Left colon (tissue), 2 donors: ENCODE data around the gene OGFR. TPM values are rescaled to one million over a fixed set of nuclear protein-coding genes. Genes with fewer than 3 reads are reported as not detected.
A peak's percentile ranks its signal among the peaks of the same experiment; 100 is the strongest.

ENCODE experiments used
- ATAC-seq: fragments of 200-7000 bp; cut with Tn5 transposase; one replicate; pipeline ENCODE4 v1.9.1; 2020; ENCODE audit warnings: mild to moderate bottlenecking, moderate library complexity
- DNase-seq, 2 donors: peaks; one replicate each; pipeline ENCODE4 v3.0.0-alpha.2; 2020
- intact Hi-C, 2 donors: fragments of 100-400 bp; cut with DNase I in 1 of 2; cut with micrococcal nuclease in 1 of 2; formaldehyde crosslinking; loops; one replicate each; pipeline versions ENCODE4 v1.11.2 to v1.14.0; 2022; cut with DNase I, micrococcal nuclease
- total RNA-seq, 2 donors: library from RNA; stranded (reverse); fragmentation: NEBNext Ultra II Directional; extraction: Animal tissue kit (Norgen Biotek cat#: 25700); gene quantifications; one replicate each; pipeline ENCODE4 v1.2.1, GENCODE V29; 2021
- donor health status: DM: no; HTN: no; CAD: no.
- donor health status: DM: yes; HTN: yes; CAD: no.

The OGFR gene
- total RNA-seq, 2 donors from 2014 or later = 39.5 to 41.0 TPM

- DNase-seq (no peak), ATAC-seq (no peak)
- intact Hi-C loops = no loop called here
Measured at GRCh38 chr20:62807444-62808210, 3.0 kb downstream of the OGFR start.

DNA sequence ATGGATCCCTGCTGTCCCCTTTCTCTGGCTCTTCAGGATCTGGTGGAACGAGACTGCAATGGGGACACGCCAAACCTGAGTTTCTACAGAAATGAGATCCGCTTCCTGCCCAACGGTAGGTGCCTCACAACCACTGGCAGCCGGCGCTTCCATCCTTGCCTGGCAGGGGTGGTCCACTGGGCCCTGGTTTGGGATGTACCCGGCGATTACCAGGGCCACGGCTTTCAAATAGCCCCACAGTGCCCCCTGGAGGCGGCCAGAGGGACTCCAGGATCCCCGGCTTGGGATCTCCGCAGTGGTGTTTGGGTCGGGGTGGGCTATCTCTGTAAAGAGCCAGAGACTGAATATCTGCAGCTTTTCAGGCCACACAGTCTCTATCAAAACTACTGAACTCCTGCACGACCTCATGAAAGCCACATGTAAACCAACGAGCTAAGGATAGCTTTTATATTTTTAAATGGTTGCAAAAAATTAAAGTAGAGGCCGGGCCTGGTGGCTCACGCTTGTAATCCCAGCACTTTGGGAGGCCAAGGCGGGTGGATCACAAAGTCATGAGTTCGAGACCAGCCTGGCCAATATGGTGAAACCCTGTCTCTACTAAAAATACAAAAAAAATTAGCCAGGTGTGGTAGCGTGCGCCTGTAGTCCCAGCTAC is 3.7 kb downstream of the OGFR start:
- ATAC-seq (peak; percentile 39), DNase-seq (peak in 1 of 2 donors; percentile 69)
- intact Hi-C loops = no loop called here

GRCh38 chr20:62809530-62810428 is 5.1 kb downstream of the OGFR start:
- intact Hi-C loops = no loop called here
- DNase-seq (no peak), ATAC-seq (no peak)

GRCh38 chr20:62811320-62811719 is 6.7 kb downstream of the OGFR start:
- DNase-seq (no peak), ATAC-seq (no peak)
- intact Hi-C loops = no loop called here

DNA sequence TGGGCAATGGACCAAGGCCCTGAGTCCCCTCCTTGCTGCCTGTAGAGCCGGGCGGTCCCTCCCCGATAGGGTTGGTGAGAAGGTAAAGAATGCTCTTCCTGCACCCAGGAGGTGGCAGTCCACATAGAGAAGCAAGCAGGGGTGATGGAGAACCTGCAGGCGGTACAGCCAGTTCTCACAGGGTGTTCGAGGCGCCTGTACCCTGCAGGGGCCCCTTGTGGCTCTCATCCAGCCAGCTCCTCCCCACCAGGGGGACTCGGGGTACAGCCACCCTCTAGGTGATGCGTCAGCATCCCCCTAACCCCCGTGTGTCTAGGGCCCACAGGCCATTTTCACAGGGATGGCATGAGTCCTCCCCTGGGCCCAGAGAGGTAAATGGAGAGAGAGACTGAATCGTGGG is 7.1 kb downstream of the OGFR start:
- ATAC-seq (no peak), DNase-seq (no peak)
- intact Hi-C loops = no loop called here

- ATAC-seq = no peak
- DNase-seq = no peak
- intact Hi-C loops = no loop called here
Measured at GRCh38 chr20:62812181-62812906, 7.7 kb downstream of the OGFR start.

- DNase-seq = no peak
Measured at GRCh38 chr20:62812907-62813200, 8.2 kb downstream of the OGFR start.

DNA sequence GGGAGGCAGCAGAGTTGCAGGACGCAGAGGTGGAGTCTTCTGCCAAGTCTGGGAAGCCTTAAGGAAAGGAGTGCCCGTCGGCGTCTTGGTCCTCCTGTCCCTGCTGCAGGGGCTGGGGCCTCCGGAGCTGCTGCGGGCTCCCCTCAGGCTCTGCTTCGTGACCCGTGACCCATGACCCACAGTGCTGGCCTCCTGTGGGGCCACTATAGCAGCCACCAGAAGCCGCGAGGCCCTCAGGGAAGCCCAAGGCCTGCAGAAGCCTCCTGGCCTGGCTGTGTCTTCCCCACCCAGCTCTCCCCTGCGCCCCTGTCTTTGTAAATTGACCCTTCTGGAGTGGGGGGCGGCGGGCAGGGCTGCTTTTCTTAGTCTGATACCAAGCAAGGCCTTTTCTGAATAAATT is 9.0 kb downstream of the OGFR start:
- DNase-seq = no peak
- intact Hi-C loops = no loop called here
- ATAC-seq = no peak

More at GRCh38 chr20:62812907-62813200, 8.2 kb downstream of the OGFR start:
- intact Hi-C loops = no loop called here
- ATAC-seq = no peak

DNA sequence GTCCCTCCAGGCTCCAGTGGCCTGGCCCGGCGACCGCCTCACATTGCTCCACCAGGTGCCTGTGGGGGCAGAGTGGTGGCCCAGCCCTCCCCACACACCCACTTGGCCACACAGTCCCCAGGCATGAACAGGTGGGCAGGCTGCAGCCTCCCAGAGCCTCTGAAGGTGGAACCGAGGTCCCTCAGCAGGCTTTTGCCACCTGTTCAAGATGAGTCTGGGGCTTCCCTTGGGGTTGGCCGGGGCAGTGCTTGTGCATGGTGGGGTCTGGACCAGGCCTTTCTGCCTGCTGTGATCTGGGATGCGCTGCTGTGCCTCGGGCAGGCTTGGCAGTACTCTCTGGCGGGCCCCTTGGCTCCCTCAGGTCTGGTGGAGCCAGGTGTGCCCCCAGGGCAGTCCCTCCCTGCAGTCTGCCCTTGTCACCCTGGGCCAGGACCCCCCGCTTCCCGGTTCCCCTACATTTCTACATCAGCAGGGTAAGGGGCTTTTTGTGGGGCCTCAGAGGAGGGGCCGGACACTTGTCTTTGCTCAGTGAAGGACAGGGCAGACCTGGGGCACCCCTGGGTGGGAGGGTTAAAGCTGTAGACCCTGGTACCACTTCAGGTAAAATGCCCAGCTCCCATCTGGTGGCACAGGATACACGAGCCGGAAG is 9.5 kb downstream of the OGFR start:
- intact Hi-C loops = no loop called here
- DNase-seq = no peak
- ATAC-seq = no peak

- ATAC-seq (no peak), DNase-seq (no peak)
- intact Hi-C loops = no loop called here
Measured at GRCh38 chr20:62814709-62815065, 10.1 kb downstream of the OGFR start.

GRCh38 chr20:62815066-62815991 is 10.7 kb downstream of the OGFR start:
- ATAC-seq (peak; percentile 20), DNase-seq (no peak)
- intact Hi-C loops = no loop called here

DNA sequence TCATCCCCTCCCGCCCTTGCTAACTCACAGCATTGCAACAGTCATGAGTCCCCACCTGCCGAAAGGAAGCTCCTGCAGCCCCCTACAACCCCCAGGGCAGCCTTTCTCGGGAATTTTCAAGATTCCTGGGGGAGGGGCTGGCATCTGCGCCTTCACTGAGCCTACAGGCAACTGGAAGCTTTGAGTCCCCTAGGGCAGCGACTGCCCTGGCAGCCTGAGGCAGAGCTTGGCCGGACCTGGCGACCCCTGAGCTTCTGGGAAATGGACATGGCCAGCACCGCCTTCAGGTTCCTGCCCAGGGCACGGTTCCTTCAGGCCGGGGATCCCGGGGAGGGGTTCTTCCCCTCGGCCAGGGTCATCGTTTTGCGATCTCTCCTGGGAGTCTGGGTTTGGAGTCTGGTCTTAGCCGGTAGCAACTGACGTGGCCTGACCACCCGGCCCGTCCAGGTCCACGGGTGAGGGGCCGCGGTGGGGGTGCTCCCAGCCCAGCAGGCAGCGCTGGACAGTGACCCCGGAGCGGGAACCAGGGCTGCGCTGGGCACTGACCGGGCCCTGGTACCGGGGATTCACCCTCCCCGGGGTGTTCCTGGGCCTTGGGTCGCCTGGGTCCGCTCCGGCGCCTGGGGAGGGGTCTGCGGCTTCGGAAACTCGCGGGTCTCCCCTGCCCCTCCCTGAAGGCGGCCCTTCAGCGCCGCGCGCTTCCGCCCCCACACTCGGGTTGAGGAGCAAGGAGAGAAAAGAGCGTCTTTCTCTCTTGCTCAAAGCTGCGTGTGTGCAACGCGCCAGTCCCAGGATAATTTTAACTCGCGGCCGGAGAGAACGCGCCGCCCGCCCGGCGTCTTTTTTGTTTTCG is 11.6 kb downstream of the OGFR start:
- DNase-seq = no peak
- intact Hi-C loops = no loop called here
- no peak for ATAC-seq

DNA sequence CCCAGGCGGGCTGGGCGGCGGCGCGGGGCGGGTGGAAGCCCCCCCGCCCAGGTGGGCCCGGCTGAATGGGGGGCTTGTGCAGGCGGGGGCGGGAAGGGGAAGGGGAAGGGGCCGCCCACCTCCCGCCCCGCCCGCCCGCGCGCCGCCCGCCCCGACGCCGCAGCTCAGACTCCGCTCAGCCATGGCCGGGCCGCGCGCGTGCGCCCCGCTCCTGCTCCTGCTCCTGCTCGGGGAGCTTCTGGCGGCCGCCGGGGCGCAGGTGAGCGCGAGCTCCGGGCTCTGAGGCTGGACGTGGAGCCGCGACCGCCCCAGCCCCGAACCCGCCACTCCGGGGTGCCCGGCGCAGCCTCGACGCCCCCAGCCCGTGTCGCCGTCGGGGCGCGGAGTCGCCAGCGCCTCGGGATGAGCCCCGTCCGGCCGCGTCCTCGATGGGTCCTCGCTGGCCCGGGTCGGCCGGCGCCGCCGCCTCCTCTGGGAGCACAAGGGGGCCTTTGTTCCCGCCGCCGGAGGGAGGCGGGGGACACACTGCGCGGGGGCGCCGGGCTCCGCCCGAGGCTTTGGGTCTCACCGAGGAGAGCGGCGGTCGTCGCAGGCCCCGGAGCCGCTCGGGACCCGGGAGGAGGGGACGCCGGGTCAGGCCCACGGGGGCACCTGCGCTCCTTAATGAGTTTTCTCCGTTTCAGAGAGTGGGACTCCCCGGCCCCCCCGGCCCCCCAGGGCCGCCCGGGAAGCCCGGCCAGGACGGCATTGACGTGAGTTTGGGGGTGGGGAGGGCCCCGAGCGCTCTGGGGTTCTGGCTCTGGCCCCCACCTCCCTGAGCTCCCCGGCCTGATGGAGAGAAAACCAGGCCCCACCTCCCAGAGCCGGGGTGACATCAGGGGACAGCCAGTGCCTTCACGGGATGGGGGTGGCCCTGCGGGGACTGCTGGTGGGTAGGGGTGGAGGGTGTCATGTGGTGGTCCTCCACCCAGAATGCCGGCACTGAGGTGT is 12.5 kb downstream of the OGFR start, which contains the start of gene COL9A3:
TSS of gene COL9A3 (plus strand) at position 167 of the 990 bp plus-strand sequence. CDS start at position 182, 15 bp downstream.
- intact Hi-C loops = no loop called here
- DNase-seq (no peak), ATAC-seq (no peak)

- intact Hi-C loops = no loop called here
- DNase-seq (no peak), ATAC-seq (no peak)
Measured at GRCh38 chr20:62817975-62818591, 13.4 kb downstream of the OGFR start.
